CD14-positive monocyte (primary cell): Measurements from ENCODE around the gene APOL4. TPM values are rescaled to one million over a fixed set of nuclear protein-coding genes. Genes with fewer than 3 reads are reported as not detected.
A peak's percentile ranks its signal among the peaks of the same experiment; 100 is the strongest.
"Not testable (repeated sequence)": the region's sequence is repeated elsewhere in the genome, so short reads cannot be mapped to it uniquely, and the experiment has no call there.

Experiments
- DNase-seq, 3 donors: peaks; one replicate each; pipeline ENCODE4 v3.0.0-alpha.2; 2011 to 2022
- H2AFZ ChIP-seq: 2 replicates; pipeline ENCODE4 v1.6.0; 2012; ENCODE audit warnings: mild to moderate bottlenecking, low read depth, low read length, inconsistent platforms; ENCODE audit not compliant: insufficient read depth, poor library complexity, severe bottlenecking
- H3K27ac ChIP-seq, 2 donors: 1 replicate in 1 of 2; 2 replicates in 1 of 2; pipeline ENCODE4 v1.5.1; 2012 to 2013; ENCODE audit warnings: low read length in 2 of 2, control low read depth in 1 of 2, inconsistent platforms in 1 of 2, low read depth in 1 of 2, mild to moderate bottlenecking in 1 of 2
- H3K27me3 ChIP-seq, 2 donors: one replicate each; pipeline versions ENCODE4 v1.6.0 to v1.6.1; 2011 to 2013; ENCODE audit warnings: low read length in 2 of 2; ENCODE audit not compliant: control insufficient read depth in 2 of 2, insufficient read depth in 2 of 2
- H3K36me3 ChIP-seq, 2 donors: replicated peaks in 1 of 2; 1 replicate in 1 of 2; 2 replicates in 1 of 2; pipeline versions ENCODE4 v1.5.1 to v1.6.1; 2012 to 2013; ENCODE audit warnings: low read length in 2 of 2, control low read depth in 1 of 2, inconsistent platforms in 1 of 2, mild to moderate bottlenecking in 1 of 2; ENCODE audit not compliant: insufficient read depth in 2 of 2, control insufficient read depth in 1 of 2
- H3K4me1 ChIP-seq, 2 donors: 1 replicate in 1 of 2; 2 replicates in 1 of 2; pipeline versions ENCODE4 v1.5.1 to v1.6.1; 2012 to 2013; ENCODE audit warnings: low read length in 2 of 2, control low read depth in 1 of 2, inconsistent platforms in 1 of 2, mild to moderate bottlenecking in 1 of 2, moderate library complexity in 1 of 2; ENCODE audit not compliant: insufficient read depth in 2 of 2, control insufficient read depth in 1 of 2
- H3K4me2 ChIP-seq: replicated peaks from 2 replicates; pipeline ENCODE3; 2012; ENCODE audit warnings: low read length, moderate library complexity, mild to moderate bottlenecking; ENCODE audit not compliant: poor library complexity, severe bottlenecking; ENCODE audit errors: extremely low read depth
- H3K4me3 ChIP-seq, 3 experiments: fragments of 200-600 bp in 1 of 3; sonication (generic) in 1 of 3; replicated peaks in 1 of 3; 1 replicate in 2 of 3; 2 replicates in 1 of 3; pipeline ENCODE4 v1.5.1; 2011 to 2013; ENCODE audit warnings: low read length in 3 of 3, mild to moderate bottlenecking in 3 of 3, control low read depth in 2 of 3, low read depth in 2 of 3, inconsistent platforms in 1 of 3, moderate library complexity in 1 of 3
- H3K79me2 ChIP-seq: 2 replicates; pipeline ENCODE4 v1.6.0; 2012; ENCODE audit warnings: mild to moderate bottlenecking, control low read depth, inconsistent platforms, low read length, moderate library complexity; ENCODE audit not compliant: insufficient read depth
- H3K9ac ChIP-seq: 2 replicates; pipeline ENCODE4 v1.6.0; 2017; ENCODE audit warnings: low read length, mild to moderate bottlenecking; ENCODE audit not compliant: insufficient read depth, poor library complexity, severe bottlenecking
- H3K9me3 ChIP-seq, 2 donors: replicated peaks in 1 of 2; 1 replicate in 1 of 2; 2 replicates in 1 of 2; pipeline versions ENCODE4 v1.5.1 to v1.6.1; 2012 to 2013; ENCODE audit warnings: low read length in 2 of 2, control low read depth in 1 of 2; ENCODE audit not compliant: control insufficient read depth in 1 of 2, insufficient read depth in 1 of 2
- H4K20me1 ChIP-seq: 2 replicates; pipeline ENCODE4 v1.6.0; 2012; ENCODE audit warnings: mild to moderate bottlenecking, low read length, control low read depth, moderate library complexity; ENCODE audit not compliant: insufficient read depth
- H3K27ac Mint-ChIP-seq, 7 donors: one replicate each; pipeline ENCODE4 v1.8.0; 2020; ENCODE audit warnings: mild to moderate bottlenecking in 7 of 7, mixed read lengths in 7 of 7, moderate library complexity in 6 of 7, inconsistent platforms in 2 of 7
- H3K27me3 Mint-ChIP-seq, 3 donors: one replicate each; pipeline ENCODE4 v1.8.0; 2021 to 2022; ENCODE audit warnings: low read depth in 3 of 3, mild to moderate bottlenecking in 3 of 3, mixed read lengths in 3 of 3, moderate library complexity in 3 of 3, inconsistent platforms in 1 of 3
- H3K36me3 Mint-ChIP-seq, 2 donors: one replicate each; pipeline ENCODE4 v1.8.0; 2020; ENCODE audit warnings: mixed read lengths in 2 of 2, inconsistent platforms in 1 of 2, mild to moderate bottlenecking in 1 of 2
- H3K4me1 Mint-ChIP-seq: one replicate; pipeline ENCODE4 v1.8.0; 2020; ENCODE audit warnings: mild to moderate bottlenecking, mixed read lengths
- H3K4me3 Mint-ChIP-seq, 2 donors: one replicate each; pipeline ENCODE4 v1.8.0; 2020; ENCODE audit warnings: mild to moderate bottlenecking in 2 of 2, mixed read lengths in 2 of 2, moderate library complexity in 1 of 2
- H3K9me3 Mint-ChIP-seq, 7 donors: one replicate each; pipeline ENCODE4 v1.8.0; 2020 to 2022; ENCODE audit warnings: mixed read lengths in 7 of 7, mild to moderate bottlenecking in 6 of 7, moderate library complexity in 6 of 7, inconsistent platforms in 2 of 7
- CTCF ChIP-seq: fragments of 200-600 bp; IDR thresholded peaks from one replicate; pipeline ENCODE4 v1.8.0; 2022; ENCODE audit warnings: antibody characterized with exemption, mild to moderate bottlenecking
- WGBS: methylation state at CpG from one replicate; pipeline ENCODE4 v1.1.5; 2013; ENCODE audit warnings: missing lambda C conversion rate; ENCODE audit not compliant: insufficient coverage; 5-methylcytosine and 5-hydroxymethylcytosine counted together
- intact Hi-C, 2 donors: fragments of 100-400 bp; cut with micrococcal nuclease; formaldehyde crosslinking; loops; one replicate each; pipeline versions ENCODE4 v1.15.0 to v1.15.1; 2023
- polyA plus RNA-seq, 3 donors: library from polyadenylated mRNA; depleted of rRNA in 1 of 3; unstranded in 2 of 3; stranded (reverse) in 1 of 3; fragments of 300-500 nt in 2 of 3; fragments of >200 nt in 1 of 3; fragmentation: Illumina TruSeq in 2 of 3; gene quantifications; 1 replicate in 2 of 3; 2 replicates in 1 of 3; pipeline ENCODE4 v1.2.3, GENCODE V29; 2012 to 2021

Gene APOL4
- polyA plus RNA-seq, 3 donors, result 0.51 to 1.4 (median 0.71) TPM

- H3K27ac Mint-ChIP-seq, result no peak overlapping the region
- no peak for DNase-seq
- Histone ChIP-seq H3K27me3 (no peaks in the 10 kb centered on the region), H3K9me3 (no peaks in the 10 kb centered on the region), H3K36me3 (peaks cover 51 to 81% of the 10 kb centered on the region in 2 donors), H4K20me1 (peaks cover 55% of the 10 kb centered on the region), H3K4me1 (peaks cover 17 to 31% of the 10 kb centered on the region in 2 donors), H3K79me2 (peaks cover 34% of the 10 kb centered on the region), H3K9ac (no peak overlapping the region), H2AFZ (no peak overlapping the region), H3K4me2 (no peak overlapping the region), H3K27ac (no peak overlapping the region), H3K4me3 (no peak overlapping the region)
- 93% methylated on average over 3 of the region's 7 CpGs for WGBS
- intact Hi-C loops, result loop anchor here in 1 of 2 donors (5.0 kb wide), 1 partner anchor 36 kb away; no protein-coding TSS in a partner anchor
- H3K4me1 Mint-ChIP-seq, result peaks cover 50% of the 10 kb centered on the region
- H3K9me3 Mint-ChIP-seq, result peaks cover 0 to 4% (median 0%) of the 10 kb centered on the region in 7 donors
- H3K4me3 Mint-ChIP-seq, result no peak overlapping the region
- peaks cover 80 to 83% of the 10 kb centered on the region in 2 donors for H3K36me3 Mint-ChIP-seq
- TF ChIP-seq CTCF, result no peak
- no peaks in the 10 kb centered on the region for H3K27me3 Mint-ChIP-seq
Observed at GRCh38 chr22:36233796-36234195, 32.2 kb upstream of the APOL4 start.

- no peak overlapping the region for H2AFZ ChIP-seq
- no peak overlapping the region for H3K4me2 ChIP-seq
- H4K20me1 ChIP-seq, result peaks cover 51% of the 10 kb centered on the region
- H3K9ac ChIP-seq, result no peak overlapping the region
- H3K4me1 Mint-ChIP-seq, result peaks cover 40% of the 10 kb centered on the region
- no peak for TF ChIP-seq CTCF
- WGBS, result 46% methylated on average over 6 of the region's 13 CpGs
- no peaks in the 10 kb centered on the region for H3K27me3 Mint-ChIP-seq
- no peaks in the 10 kb centered on the region for H3K9me3 ChIP-seq
- H3K36me3 ChIP-seq, result peaks cover 56 to 91% of the 10 kb centered on the region in 2 donors
- intact Hi-C loops, result loop anchor here in 1 of 2 donors (5.0 kb wide), 1 partner anchor 36 kb away; no protein-coding TSS in a partner anchor
- H3K4me1 ChIP-seq, result peaks cover 8 to 21% of the 10 kb centered on the region in 2 donors
- peak overlapping the region in 4 of 7 donors; percentile 3 to 72 (median 28) for H3K27ac Mint-ChIP-seq
- peak in 1 of 3 donors; percentile 23 for DNase-seq
- H3K27me3 ChIP-seq, result no peaks in the 10 kb centered on the region
- H3K4me3 Mint-ChIP-seq, result no peak overlapping the region
- H3K36me3 Mint-ChIP-seq, result peaks cover 89 to 92% of the 10 kb centered on the region in 2 donors
- no peak overlapping the region for H3K4me3 ChIP-seq
- peak overlapping the region in 1 of 2 donors; percentile 9 for H3K27ac ChIP-seq
- H3K9me3 Mint-ChIP-seq, result peaks cover 0 to 4% (median 0%) of the 10 kb centered on the region in 7 donors
- peaks cover 25% of the 10 kb centered on the region for H3K79me2 ChIP-seq
Observed at GRCh38 chr22:36232715-36233401, 31.2 kb upstream of the APOL4 start.

GRCh38 chr22:36231051-36231450 lies 29.4 kb upstream of the APOL4 start:
- not testable (repeated sequence) for DNase-seq, H3K27me3 ChIP-seq, H3K27ac Mint-ChIP-seq, H3K9me3 Mint-ChIP-seq, H3K4me1 ChIP-seq, H3K9ac ChIP-seq, H3K27ac ChIP-seq, H3K27me3 Mint-ChIP-seq, H3K4me3 Mint-ChIP-seq, H3K9me3 ChIP-seq, H3K79me2 ChIP-seq, H2AFZ ChIP-seq, H3K4me3 ChIP-seq, H3K4me2 ChIP-seq
- intact Hi-C loops, result loop anchor here in 1 of 2 donors (5.0 kb wide), 1 partner anchor 34 kb away; no protein-coding TSS in a partner anchor
- peaks cover 55 to 98% of the 10 kb centered on the region in 2 donors for H3K36me3 ChIP-seq
- Mint-ChIP-seq H3K36me3 (peaks cover 92 to 96% of the 10 kb centered on the region in 2 donors), H3K4me1 (peaks cover 22% of the 10 kb centered on the region)
- H4K20me1 ChIP-seq, result peaks cover 40% of the 10 kb centered on the region
- WGBS, result 66% methylated on average over 5 of the region's 5 CpGs
